NCI-H146 treated with DMSO at 0.1 percent for 48 hours (cell line): ENCODE results near the gene NRCAM.

Source experiments
- DNase-seq: peaks from one replicate; lab custom pipeline; 2025; ENCODE audit not compliant: unreplicated experiment; lab: John Stamatoyannopoulos, UW

Gene NRCAM

DNA sequence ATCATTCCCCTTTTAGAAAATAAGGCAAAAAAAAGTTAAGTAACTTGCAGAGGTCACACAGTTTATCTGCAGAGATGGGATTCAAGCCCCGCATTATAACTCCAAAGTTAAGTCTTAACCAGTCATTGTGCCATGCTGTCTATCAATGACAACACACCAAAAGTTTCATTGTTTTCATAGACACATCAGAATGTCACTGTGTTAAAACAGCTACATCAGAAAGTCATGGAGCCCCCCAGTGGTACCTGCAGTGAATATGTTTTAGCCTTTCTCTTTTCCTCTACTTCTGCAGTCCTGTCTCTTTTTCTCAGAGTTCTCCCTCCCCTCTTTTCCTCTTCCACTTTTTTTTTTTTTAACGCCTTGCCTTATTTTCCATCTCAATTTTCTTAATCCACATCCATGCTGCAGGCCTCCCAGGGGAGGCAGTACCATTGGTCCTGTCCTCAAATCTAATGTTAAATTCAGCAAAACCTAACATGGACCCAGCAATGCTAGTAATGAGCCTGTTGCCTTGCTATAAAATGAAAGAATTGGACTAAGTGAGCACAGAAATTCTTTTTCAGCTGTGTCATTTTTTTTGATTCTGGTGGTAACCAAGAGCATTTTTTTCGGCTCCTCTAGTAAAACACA lies 3.8 kb upstream of the NRCAM start:
- peak; percentile 21 for DNase-seq

DNA sequence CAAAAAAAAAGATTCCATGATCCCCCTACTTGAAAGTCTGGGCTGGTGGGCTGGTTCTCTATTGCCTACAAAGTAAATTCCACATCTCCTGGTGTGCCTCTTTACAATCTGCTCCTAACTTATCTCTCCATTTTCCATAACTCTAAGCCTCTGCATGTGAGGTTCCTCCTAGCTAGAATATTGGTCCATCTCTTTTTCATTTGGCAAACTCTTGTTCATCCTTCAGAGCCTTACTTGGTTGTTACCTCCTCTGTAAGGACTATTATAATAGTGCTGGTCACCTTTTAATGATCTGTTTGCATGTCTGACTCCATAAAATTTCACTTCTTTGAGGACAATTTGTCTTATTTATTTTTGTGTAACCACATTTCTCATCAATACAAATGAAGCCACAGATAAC lies 1.6 kb upstream of the NRCAM start:
- DNase-seq = no peak

DNA sequence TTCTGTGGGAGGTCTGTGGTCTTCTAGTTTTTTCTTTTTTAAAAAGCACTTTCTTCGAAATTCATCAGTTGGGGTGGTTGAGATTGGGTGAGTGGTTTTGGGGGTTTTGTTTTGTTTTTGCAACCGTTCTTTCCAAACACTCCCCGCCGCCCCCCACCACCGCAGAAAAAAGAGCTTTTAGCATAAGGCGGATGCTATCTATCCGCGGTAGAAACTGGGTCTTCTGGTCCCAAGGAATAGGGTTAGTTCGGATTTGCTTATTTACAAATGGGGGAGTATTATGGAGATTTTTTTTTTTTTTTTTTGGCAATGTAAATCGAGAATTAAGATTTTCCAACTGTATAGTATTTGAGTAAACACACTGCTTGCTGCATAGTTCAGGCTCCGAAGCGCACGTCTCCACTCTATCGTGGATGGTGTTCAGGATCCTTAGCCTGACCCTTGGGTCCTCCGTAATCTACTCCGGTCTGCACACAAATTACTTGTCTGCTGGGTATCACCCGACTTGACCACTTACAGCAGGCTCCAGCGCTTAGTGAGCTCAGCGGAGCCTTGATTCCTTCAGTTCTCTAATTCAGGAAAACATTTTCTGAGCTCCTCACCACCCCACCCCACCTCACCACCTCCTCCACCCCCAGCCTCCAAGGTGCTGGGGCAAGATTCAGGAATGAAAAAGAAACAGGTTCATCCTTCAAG lies 757 bp upstream of the NRCAM start:
- no peak for DNase-seq

DNA sequence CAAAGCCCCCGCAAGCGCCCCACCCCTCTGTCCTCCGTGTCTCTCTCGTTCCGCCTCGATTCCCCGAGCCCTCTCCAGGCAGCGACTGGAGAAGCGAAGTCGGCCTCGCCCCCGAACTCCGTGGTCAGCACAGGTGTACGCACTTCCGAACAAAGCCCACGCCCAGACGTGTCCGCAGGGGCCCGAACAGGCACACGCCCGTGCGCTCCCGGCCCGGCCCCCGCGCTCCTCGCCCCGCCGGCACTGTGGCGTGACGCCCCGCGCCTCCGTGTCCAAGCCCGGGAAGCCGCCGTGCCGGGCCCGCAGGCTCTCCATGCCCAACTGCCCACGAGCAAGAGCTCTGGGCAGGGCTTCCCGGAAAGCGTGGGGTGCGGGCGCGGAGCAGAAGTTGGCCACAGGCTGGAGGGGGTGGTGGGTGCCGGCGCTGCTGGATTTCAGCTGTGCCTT lies 662 bp downstream of the NRCAM start:
- no peak for DNase-seq

DNA sequence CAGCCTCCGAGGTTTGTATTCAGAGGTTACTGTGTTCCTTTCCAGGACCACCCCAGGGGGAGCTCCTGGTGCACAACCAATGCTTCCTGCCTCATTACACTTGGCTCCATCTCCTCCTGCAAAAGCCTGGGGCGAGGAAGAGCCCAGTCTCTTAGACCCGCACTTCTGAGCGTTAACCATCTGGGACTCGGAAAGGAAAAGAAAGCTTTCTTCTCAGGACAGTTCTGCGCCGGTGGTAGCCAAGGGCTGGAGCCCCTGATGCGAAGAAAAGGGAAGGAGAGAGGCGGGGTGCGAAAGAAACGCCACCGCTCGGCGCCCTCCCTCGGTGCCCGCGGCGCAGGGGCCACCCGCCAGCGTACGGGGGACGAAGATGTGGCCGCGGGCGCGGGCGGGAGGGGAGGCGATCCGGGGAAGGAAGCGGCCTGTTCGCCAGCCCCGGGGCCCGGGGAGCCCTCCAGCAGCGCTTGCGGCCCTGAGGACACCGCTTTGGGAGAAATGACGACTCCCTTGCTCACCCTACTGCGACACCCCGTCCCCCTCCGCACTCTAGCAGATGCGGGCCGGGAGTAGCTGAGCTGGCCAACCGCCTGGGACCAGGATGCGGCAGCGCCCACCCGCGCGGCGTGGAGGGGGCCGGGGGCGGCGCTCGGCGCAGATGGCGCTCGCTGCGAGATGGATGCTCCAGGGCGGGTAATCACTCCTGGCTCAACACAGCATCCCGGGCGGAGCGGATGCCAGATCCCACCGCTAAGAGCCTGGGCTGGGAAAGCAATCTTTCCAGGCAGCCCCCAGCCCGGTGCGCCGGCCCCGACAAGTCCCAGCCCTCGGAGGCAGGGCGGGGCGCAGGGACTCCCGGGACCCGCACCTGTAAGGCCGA lies 1.3 kb downstream of the NRCAM start:
- DNase-seq = peak; percentile 43

DNA sequence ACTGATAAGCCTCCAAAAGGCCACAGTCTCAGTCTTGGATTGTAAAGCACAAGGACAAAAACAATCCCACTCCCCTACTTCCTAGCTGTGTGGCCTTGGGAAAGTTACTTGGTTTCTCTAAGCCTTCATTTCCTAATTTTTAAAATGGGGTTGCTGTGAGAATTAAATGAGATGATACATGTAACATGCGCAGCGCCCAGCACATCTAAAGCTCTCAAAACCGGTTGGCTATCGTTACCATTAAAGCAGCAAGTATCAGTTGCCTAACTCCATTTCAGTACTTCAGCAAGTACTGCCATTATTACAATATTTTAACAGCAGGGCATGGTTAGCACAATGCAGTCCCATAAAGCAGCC lies 1.9 kb downstream of the NRCAM start:
- no peak for DNase-seq

DNA sequence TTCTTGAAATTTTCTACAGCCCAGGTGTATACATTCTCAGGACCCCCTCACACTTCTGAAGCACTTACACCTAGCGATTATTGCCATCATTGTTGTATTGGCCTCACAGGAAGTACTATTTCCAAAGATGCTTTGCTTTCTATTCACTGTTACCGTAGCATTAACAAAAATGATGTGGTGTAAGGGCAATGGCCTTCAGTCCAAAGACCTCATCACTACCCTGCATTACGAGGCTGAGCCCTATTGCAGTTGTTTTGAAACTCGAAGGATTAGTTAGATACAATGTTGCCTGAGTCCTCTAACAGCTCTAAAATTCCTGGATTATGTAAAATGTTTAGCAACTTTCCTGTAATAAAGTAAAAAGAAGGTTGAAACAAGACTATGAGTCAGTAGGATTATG lies 2.9 kb downstream of the NRCAM start:
- no peak for DNase-seq

DNA sequence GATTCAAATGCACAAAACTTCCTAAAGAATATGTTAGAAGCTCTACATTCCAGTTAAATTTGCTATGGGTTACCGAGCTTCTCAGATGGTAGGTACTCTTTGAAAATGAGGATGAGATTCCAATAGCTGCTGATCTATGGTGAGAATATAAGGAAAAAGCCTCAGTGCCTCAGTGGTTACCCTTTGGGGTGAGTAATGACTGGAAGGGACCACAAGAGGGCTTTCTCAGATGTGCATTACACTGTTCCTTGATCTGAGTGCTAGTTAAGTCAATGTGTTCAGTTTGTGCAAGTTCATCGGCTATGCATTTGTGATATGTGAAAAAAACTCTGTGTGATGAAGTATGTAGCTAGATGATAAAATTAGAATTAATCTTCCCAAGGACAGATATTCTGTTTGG lies 3.5 kb downstream of the NRCAM start:
- peak; percentile 13 for DNase-seq

DNA sequence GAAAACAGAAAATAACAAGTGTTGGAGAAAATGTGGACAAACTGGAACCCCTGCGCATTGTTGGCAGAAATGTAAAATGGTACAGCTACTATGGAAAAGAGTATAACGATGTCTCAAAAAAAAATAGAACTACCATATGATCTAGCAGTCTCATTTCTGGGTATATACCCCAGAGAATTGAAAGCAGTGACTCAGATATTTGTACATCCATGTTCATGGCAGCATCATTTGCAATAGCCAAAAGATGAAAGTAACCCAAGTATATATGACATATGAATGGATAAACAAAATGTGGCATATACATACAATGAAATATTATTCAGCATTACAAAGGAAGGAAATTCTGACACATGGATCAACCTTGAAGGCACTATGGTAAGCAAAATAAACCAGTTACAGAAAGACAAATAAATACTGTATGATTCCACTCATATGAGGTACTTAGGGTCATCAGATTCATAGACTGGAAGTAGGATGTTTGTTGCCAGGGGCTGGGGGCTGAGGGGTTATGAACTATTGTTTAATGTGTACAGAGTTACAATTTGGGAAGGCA lies 4.9 kb downstream of the NRCAM start:
- DNase-seq = no peak

DNA sequence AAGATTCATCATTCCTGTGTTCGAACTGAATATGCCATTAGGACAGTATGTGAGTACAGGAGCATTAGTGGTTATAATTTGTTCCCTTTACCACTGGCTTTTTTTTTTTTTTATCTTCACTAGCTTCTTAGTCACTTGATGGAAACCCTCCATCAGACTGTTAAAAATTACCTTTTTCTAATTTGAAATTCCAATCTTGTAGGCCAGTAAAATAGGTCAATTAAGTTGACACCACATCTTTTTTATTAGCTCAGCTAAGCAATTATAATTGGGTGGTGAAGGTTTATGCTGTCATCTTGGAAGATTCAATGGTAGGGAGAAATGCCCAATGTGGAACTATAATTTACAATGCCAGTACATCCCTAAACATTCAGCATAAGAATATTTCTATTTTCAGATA lies 6.1 kb downstream of the NRCAM start:
- DNase-seq = no peak

DNA sequence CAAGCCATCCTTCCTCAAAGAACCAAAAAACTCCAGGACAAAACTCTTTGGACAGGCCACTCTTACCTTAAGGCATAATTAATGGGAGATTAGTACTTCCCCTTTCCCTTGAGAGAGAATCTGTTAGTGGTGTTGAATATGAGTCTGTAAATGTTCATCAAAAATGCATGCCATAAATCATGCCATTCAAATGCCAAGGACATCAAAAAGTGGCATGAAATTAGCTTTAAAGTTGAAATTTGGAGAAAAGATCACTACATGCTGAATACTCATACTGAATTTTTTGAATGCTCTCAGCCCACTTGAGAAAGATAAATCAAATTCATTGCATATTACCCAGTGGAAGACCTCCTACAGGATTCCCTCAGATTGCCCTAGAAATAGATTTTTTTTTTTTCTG lies 6.7 kb downstream of the NRCAM start:
- DNase-seq = no peak

DNA sequence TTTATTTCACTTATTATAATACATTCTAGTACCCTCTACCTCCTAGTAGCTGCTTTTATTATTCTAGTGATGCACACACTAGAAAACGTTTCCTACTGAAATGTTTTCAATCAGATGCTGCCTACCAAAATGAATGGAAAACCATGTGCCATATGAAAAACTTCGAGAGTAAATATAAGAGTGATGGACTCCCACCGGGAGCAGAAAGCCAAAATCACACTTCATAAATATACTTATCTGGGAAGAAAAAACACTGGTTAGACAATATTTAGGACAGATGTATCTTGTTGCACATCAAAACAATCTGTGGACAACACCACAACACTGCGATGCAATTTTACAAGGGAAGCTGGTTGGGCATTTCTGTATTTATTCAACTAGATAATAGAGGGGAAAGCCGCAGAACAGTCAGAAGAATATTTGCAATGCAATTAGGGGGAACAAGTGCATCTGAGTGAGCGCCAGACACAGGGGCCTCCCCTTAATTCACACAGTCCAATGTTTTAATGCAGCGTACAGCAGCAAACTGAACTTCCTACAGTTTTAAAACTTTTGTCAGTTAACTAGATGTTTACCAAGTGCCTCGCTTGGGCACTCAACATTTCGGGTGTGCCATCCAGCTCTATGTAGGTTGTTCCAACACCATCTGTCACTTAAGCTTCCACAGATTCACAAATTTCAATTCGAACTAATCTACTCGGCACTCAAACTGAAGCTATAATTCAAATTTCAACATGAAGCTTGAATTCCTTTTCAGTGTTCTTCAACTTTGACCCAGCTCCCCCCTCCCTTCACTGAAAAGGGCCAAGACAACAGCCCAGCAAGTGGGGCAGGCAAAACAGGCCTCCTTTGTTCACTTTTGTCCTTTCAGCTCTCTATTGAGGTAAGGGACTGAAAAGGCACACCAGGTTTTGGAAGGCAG lies 7.4 kb downstream of the NRCAM start:
- peak; percentile 70 for DNase-seq

DNA sequence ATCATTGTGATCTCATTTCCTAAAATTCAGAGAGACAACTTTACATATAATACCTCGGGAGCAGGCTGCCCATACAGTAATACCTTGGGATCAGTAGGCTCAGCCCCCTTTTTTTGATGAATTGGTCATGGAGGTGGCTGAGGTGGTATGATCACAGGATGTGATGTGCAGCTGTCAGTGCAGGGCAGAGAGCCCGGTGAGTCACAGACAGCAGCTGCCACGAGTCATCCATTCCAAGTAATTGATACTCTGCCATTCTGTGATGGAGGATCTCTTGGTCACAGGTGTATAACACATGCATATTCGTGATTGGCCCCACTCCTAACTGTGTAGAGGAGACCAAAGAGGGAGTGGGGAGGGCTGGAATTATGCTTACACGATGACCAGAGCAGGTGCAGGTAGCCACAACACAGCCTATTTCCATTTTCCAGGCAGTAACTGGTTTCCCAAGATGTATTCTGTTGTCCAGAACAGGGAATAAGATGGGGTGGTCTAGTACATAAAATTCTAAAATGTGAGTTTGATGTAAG lies 14.1 kb downstream of the NRCAM start:
- DNase-seq = peak; percentile 77

DNA sequence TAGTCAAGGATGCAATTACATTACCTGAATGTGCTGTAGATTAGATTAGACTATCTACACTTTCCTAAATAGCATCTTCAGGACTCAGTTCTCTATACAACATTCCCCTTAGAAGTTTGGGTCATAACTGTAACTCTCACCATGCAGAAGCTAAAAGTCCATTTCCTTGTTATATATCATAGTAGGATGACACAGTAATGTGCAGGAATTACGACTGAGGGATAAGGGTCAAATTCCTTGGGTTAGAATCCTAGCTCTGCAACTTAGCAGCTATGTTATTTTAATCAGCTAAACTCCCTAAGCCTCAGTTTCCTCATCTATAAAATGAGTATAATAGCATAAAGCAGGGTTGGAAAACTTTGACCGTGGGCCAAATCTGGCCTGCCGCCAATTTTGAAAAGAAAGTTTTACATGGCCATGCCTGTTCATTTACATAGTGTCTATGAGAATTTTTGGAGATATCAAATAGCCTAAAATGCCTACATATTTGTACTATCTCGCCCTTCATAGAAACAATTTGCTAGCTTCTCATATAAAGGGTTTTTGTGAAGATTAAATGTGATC lies 14.8 kb downstream of the NRCAM start:
- no peak for DNase-seq

DNA sequence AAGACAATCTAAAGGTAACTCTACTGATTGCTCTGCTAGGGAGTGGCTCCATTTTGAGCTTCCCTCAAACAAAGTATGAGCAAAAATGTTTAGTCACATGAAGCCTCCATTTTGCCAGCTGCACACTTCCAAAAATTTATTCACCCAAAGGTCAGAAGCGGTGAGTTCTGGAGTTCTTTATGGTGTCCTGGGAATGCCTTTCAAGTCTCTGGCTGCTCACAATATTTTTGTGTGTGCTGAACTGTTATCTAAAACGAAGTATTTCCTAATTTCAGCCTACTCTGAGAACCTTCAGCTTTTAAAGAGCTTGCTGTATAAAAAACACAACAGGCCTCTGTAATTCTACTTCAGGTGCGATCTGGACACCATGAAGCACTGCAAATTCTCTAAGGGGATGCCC lies 15.6 kb downstream of the NRCAM start:
- DNase-seq = no peak

DNA sequence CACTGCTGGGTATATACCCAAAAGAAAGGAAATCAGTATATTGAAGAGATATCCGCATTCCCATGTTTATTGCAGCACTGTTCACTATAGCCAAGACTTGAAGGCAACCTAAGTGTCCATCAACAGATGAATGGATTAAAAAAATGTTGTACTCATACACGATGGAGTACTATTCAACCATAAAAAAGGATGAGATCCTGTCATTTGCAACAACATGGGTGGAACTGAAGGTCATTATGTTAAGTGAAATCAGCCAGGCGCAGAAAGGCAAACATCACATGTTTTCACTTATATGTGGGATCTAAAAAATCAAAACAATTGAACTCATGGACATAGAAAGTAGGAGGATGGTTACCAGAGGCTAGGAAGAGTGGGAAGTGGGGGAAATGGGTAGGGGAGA lies 19.3 kb downstream of the NRCAM start:
- no peak for DNase-seq

DNA sequence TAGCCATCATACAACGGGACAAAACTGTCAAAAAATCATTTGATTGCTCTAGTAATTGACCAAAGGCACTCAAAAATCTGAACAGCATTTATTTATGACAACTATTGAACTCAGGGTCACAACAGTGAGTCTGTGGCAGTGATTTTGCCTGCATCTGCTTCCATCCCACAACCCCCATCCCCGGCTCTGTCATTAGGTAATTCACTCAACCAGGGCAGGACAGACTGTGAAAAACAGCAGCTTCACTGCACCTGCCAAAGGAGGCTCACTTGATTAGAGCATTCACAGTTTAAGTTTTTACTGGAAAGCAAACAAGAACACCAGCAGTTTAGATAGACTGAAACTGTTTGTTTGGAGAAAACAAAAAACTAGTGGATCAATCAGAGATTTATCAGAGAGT lies 22.2 kb downstream of the NRCAM start:
- peak; percentile 18 for DNase-seq

DNA sequence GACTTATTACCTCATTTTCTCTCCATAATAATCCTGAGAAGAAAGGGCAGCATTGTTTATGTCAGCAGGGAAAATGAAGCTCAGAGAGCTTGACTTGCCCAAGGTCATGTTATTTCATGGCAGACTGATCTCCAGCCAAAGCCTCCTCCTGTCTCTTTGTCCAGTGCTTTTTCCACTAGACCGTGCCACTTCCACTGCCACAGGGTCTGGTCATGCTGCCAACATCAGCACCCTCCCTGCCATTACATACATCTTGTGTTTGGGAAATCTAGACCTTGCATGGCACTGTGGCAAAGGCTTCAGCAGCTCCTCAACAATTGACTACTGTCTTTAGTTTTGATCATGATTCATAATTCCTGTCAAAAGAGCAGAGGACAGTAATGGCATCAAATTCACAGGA lies 25.1 kb downstream of the NRCAM start:
- DNase-seq = no peak

DNA sequence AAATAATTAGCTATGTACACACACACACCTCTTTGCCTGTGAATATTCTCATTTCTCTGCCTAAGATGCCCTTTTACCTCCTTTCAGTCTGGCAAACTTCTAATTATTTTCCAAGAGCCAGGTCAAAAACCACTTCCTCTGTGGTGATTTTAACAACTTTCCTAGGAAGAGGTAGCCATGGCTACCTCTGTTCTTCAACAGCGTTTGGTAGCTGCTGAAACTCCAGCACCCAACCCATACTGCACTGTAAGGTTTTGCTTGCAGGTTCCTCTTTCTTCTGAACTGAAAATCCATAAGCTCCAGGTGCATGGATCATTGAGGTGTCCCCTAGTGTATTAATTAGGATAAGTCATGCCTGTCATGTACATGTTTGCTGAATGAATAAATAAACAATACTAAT lies 25.6 kb downstream of the NRCAM start:
- no peak for DNase-seq

DNA sequence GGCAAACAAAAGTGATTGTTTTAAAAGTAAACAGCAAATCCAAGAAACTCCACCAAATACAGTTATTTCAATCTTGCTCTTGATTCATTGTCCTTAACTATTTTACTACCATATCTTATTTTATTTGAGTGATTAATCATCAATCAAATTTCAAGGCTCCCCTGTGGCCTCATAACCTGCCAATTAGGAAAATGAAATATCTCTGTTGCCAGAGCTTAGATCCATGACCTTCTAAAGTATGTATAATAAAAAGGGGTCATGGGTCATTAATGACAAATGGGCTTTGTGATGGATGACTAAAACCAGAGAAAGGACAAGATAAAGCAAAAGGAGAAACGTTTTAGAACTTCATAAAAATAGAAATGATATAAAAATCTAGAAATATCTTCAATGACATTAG lies 28.5 kb downstream of the NRCAM start:
- DNase-seq = no peak
